ENCODE data around the gene WSCD2. TPM values are rescaled to one million over a fixed set of nuclear protein-coding genes. Genes with fewer than 3 reads are reported as not detected.

Gene WSCD2
- polyA plus RNA-seq, 1 donor from 2014 or later = 5.8 TPM

DNA sequence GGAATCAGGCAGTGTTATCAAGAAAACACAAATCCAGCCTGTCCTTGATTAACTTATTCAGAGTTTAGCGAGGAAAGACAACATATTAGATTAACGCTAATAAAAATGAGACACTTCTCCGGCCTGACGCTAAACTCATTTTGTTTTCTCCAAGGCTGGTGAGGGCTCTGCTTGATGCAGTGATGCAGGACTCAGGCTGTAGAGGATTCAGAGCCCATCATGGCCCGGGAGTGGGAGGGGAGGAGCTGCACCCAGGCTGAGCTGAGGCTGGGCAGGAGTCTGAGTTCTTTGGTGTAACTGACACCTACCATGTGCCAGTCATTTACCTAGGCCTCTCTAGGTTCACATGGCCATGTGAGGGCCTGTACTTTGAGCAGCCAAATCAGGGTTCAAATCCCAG lies 70.0 kb downstream of the WSCD2 start:
- no peak overlapping the region for H2AFZ ChIP-seq (ENCODE audit: low read depth, low read length)
- no peaks in the 10 kb centered on the region for H3F3A ChIP-seq (ENCODE audit: insufficient read depth, low read length, poor library complexity, severe bottlenecking)
- H3K27ac ChIP-seq (ENCODE audit: low read length) = no peak overlapping the region
- no peaks in the 10 kb centered on the region for H3K9me2 ChIP-seq (ENCODE audit: insufficient read depth, low read length)
- no peak overlapping the region for H3K4me2 ChIP-seq (ENCODE audit: low read length)
- H3K27me3 ChIP-seq (ENCODE audit: insufficient read depth, low read depth, low read length) = no peaks in the 10 kb centered on the region
- no peak for TF ChIP-seq EZH2 (IDR thresholded peaks at IDR 0.05; ENCODE audit: borderline replicate concordance, insufficient read depth, low read length, poor library complexity, severe bottlenecking)
- TF ChIP-seq RAD21 (conservative IDR thresholded peaks at IDR 0.05) = no peak
- no peak for TF ChIP-seq EP300 (conservative IDR thresholded peaks at IDR 0.05; ENCODE audit: poor library complexity, severe bottlenecking)
- no peak for TF ChIP-seq SMC3 (conservative IDR thresholded peaks at IDR 0.05; ENCODE audit: poor library complexity)
- no peak for TF ChIP-seq POLR2AphosphoS5 (IDR thresholded peaks at IDR 0.05)
- TF ChIP-seq, protein P1, sequence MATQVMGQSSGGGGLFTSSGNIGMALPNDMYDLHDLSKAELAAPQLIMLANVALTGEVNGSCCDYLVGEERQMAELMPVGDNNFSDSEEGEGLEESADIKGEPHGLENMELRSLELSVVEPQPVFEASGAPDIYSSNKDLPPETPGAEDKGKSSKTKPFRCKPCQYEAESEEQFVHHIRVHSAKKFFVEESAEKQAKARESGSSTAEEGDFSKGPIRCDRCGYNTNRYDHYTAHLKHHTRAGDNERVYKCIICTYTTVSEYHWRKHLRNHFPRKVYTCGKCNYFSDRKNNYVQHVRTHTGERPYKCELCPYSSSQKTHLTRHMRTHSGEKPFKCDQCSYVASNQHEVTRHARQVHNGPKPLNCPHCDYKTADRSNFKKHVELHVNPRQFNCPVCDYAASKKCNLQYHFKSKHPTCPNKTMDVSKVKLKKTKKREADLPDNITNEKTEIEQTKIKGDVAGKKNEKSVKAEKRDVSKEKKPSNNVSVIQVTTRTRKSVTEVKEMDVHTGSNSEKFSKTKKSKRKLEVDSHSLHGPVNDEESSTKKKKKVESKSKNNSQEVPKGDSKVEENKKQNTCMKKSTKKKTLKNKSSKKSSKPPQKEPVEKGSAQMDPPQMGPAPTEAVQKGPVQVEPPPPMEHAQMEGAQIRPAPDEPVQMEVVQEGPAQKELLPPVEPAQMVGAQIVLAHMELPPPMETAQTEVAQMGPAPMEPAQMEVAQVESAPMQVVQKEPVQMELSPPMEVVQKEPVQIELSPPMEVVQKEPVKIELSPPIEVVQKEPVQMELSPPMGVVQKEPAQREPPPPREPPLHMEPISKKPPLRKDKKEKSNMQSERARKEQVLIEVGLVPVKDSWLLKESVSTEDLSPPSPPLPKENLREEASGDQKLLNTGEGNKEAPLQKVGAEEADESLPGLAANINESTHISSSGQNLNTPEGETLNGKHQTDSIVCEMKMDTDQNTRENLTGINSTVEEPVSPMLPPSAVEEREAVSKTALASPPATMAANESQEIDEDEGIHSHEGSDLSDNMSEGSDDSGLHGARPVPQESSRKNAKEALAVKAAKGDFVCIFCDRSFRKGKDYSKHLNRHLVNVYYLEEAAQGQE (IDR thresholded peaks at IDR 0.05; ENCODE audit: borderline replicate concordance) = no peak
- TF ChIP-seq TAF1 (IDR thresholded peaks at IDR 0.05; ENCODE audit: low read depth) = no peak
- no peaks in the 10 kb centered on the region for H3K36me3 ChIP-seq (ENCODE audit: insufficient read depth, low read length)
- H3K4me3 ChIP-seq (ENCODE audit: low read length) = no peak overlapping the region
- H3K79me2 ChIP-seq (replicated peaks; ENCODE audit: insufficient read depth, low read length) = no peaks in the 10 kb centered on the region
- no peaks in the 10 kb centered on the region for H4K20me1 ChIP-seq (ENCODE audit: insufficient read depth)
- no peak overlapping the region for H3K9ac ChIP-seq (ENCODE audit: low read length)
- no peaks in the 10 kb centered on the region for H3K9me3 ChIP-seq (ENCODE audit: low read length)

DNA sequence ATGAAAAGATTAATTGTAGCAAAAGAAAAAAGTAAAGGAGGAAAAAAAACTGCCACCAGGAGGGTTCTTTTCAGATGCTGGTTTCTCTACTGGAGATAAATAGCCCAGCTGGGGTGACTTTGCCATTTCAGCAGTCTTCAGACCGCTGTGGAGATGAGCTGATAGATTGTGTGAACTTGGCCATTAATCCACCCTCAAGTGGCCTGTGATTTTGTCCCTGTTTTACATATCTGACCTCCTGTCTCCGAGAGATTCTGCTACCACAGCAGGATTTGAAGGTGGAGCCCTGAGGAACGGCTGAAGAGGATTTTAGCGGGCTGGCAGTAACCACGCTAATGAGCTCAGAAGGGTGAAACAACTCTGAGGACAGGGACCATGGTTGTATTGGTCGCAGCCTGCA lies 72.7 kb downstream of the WSCD2 start:
- Histone ChIP-seq H3K27ac (ENCODE audit: low read length) (no peak overlapping the region), H3K4me2 (ENCODE audit: low read length) (no peak overlapping the region), H3F3A (ENCODE audit: insufficient read depth, low read length, poor library complexity, severe bottlenecking) (no peaks in the 10 kb centered on the region), H3K36me3 (ENCODE audit: insufficient read depth, low read length) (no peaks in the 10 kb centered on the region), H3K4me3 (ENCODE audit: low read length) (no peak overlapping the region), H3K27me3 (ENCODE audit: insufficient read depth, low read depth, low read length) (no peaks in the 10 kb centered on the region), H3K9ac (ENCODE audit: low read length) (no peak overlapping the region), H3K79me2 (replicated peaks; ENCODE audit: insufficient read depth, low read length) (no peaks in the 10 kb centered on the region), H3K9me3 (ENCODE audit: low read length) (no peaks in the 10 kb centered on the region), H2AFZ (ENCODE audit: low read depth, low read length) (no peak overlapping the region), H3K9me2 (ENCODE audit: insufficient read depth, low read length) (no peaks in the 10 kb centered on the region), H4K20me1 (ENCODE audit: insufficient read depth) (no peaks in the 10 kb centered on the region)
- TF ChIP-seq MXI1 (conservative IDR thresholded peaks at IDR 0.05; ENCODE audit: poor library complexity, severe bottlenecking) (no peak), SMC3 (conservative IDR thresholded peaks at IDR 0.05; ENCODE audit: poor library complexity) (no peak), TAF1 (IDR thresholded peaks at IDR 0.05; ENCODE audit: low read depth) (no peak), RAD21 (conservative IDR thresholded peaks at IDR 0.05) (no peak), EZH2 (IDR thresholded peaks at IDR 0.05; ENCODE audit: borderline replicate concordance, insufficient read depth, low read length, poor library complexity, severe bottlenecking) (no peak), POLR2AphosphoS5 (IDR thresholded peaks at IDR 0.05) (no peak), EP300 (conservative IDR thresholded peaks at IDR 0.05; ENCODE audit: poor library complexity, severe bottlenecking) (no peak)
- TF ChIP-seq, protein P2, sequence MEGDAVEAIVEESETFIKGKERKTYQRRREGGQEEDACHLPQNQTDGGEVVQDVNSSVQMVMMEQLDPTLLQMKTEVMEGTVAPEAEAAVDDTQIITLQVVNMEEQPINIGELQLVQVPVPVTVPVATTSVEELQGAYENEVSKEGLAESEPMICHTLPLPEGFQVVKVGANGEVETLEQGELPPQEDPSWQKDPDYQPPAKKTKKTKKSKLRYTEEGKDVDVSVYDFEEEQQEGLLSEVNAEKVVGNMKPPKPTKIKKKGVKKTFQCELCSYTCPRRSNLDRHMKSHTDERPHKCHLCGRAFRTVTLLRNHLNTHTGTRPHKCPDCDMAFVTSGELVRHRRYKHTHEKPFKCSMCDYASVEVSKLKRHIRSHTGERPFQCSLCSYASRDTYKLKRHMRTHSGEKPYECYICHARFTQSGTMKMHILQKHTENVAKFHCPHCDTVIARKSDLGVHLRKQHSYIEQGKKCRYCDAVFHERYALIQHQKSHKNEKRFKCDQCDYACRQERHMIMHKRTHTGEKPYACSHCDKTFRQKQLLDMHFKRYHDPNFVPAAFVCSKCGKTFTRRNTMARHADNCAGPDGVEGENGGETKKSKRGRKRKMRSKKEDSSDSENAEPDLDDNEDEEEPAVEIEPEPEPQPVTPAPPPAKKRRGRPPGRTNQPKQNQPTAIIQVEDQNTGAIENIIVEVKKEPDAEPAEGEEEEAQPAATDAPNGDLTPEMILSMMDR (IDR thresholded peaks at IDR 0.05; ENCODE audit: poor library complexity, severe bottlenecking) = no peak
- TF ChIP-seq, protein P1 (IDR thresholded peaks at IDR 0.05; ENCODE audit: borderline replicate concordance) = no peak

All from neural cell (in vitro differentiated cells).